Spleen (tissue), 11 donors: ENCODE measurements around the gene ST6GALNAC5. TPM values are rescaled to one million over a fixed set of nuclear protein-coding genes. Genes with fewer than 3 reads are reported as not detected.
"Not testable (repeated sequence)": the region's sequence is repeated elsewhere in the genome, so short reads cannot be mapped to it uniquely, and the experiment has no call there.

Experiments
- DNase-seq: peaks from one replicate; pipeline ENCODE4 v3.0.0-alpha.2; 2020
- H3K27ac ChIP-seq, 8 donors: fragments of 200-600 bp; sonication (generic) in 7 of 8; 1 replicate in 4 of 8; 2 replicates in 4 of 8; pipeline versions ENCODE4 v1.5.0 to v1.8.0; 2016 to 2021; ENCODE audit warnings: inconsistent platforms in 4 of 8, mild to moderate bottlenecking in 4 of 8, moderate library complexity in 1 of 8
- H3K27me3 ChIP-seq, 7 donors: fragments of 200-600 bp; sonication (generic) in 6 of 7; replicated peaks in 1 of 7; 1 replicate in 4 of 7; 2 replicates in 3 of 7; pipeline versions ENCODE4 v1.5.0 to v1.8.0; 2016 to 2021; ENCODE audit warnings: inconsistent platforms in 3 of 7, mild to moderate bottlenecking in 1 of 7
- H3K36me3 ChIP-seq, 6 donors: fragments of 200-600 bp; sonication (generic) in 5 of 6; 1 replicate in 4 of 6; 2 replicates in 2 of 6; pipeline versions ENCODE4 v1.5.0 to v1.8.0; 2016 to 2021; ENCODE audit warnings: inconsistent platforms in 2 of 6
- H3K4me1 ChIP-seq, 6 donors: fragments of 200-600 bp; sonication (generic) in 5 of 6; 1 replicate in 3 of 6; 2 replicates in 3 of 6; pipeline versions ENCODE4 v1.5.0 to v1.8.0; 2016 to 2021; ENCODE audit warnings: inconsistent platforms in 3 of 6
- H3K4me3 ChIP-seq, 8 donors: fragments of 200-600 bp; sonication (generic) in 7 of 8; 1 replicate in 4 of 8; 2 replicates in 4 of 8; pipeline versions ENCODE4 v1.5.0 to v1.8.0; 2016 to 2021; ENCODE audit warnings: inconsistent platforms in 4 of 8, mild to moderate bottlenecking in 4 of 8, moderate library complexity in 2 of 8
- H3K9me3 ChIP-seq, 8 donors: fragments of 200-600 bp; sonication (generic) in 7 of 8; 1 replicate in 4 of 8; 2 replicates in 4 of 8; pipeline versions ENCODE4 v1.5.0 to v1.8.0; 2016 to 2021; ENCODE audit warnings: inconsistent platforms in 4 of 8
- POLR2A ChIP-seq, 3 donors: fragments of 450-650 bp; IDR thresholded peaks; one replicate each; pipeline ENCODE4 v1.5.1; 2017; ENCODE audit warnings: antibody characterized with exemption in 3 of 3, mild to moderate bottlenecking in 1 of 3
- POLR2AphosphoS5 ChIP-seq, 3 donors: sonication (generic); formaldehyde crosslinking; IDR thresholded peaks; one replicate each; pipeline ENCODE4 v1.5.1; 2017; ENCODE audit warnings: antibody characterized with exemption in 3 of 3
- WGBS, 5 donors: extraction: QIAGEN DNeasy Blood & Tissue Kit in 3 of 5; methylation state at CpG; one replicate each; pipeline versions ENCODE4 v1.1.5 to v1.1.7; 2013 to 2018; 5-methylcytosine and 5-hydroxymethylcytosine counted together
- intact Hi-C: fragments of 100-400 bp; cut with DNase I; formaldehyde crosslinking; loops from one replicate; pipeline ENCODE4 v1.15.0; 2023; ENCODE audit warnings: low total_unique reads
- polyA plus RNA-seq, 3 donors: library from polyadenylated mRNA; stranded (reverse); fragments of 200-250 nt; gene quantifications; one replicate each; pipeline ENCODE4 v1.2.1, GENCODE V29; 2013
- total RNA-seq, 7 donors: library from RNA; depleted of rRNA in 3 of 7; stranded (reverse); fragments of >200 nt in 3 of 7; fragmentation: NEBNext Ultra II Directional in 4 of 7; extraction: Animal tissue kit (Norgen Biotek cat#: 25700) in 4 of 7; gene quantifications; one replicate each; pipeline versions ENCODE4 v1.1.0 to v1.2.1, GENCODE V29; 2016 to 2021
- TF ChIP-seq, protein P1 (sequence below), 11 experiments: fragments of 200-600 bp in 7 of 11; fragments of 450-650 bp in 4 of 11; sonication (generic) in 4 of 11; IDR thresholded peaks in 8 of 11; conservative IDR thresholded peaks in 3 of 11; 1 replicate in 7 of 11; 2 replicates in 4 of 11; pipeline versions ENCODE4 v1.4.0 to v1.8.0; 2016 to 2021; ENCODE audit warnings: antibody characterized with exemption in 11 of 11, inconsistent platforms in 4 of 11, mild to moderate bottlenecking in 1 of 11
- donor health status: healthy with polysubstance abuse.
- donor health status: DM: no; HTN: no; CAD: no; lungs with moderate emphysema.
- donor health status: DM: no; HTN: no; CAD: no.
- donor health status: Bipolar disorder and iron deficiency.
- donor health status: healthy.
- donor health status: DM: no; HTN: no; CAD: no.
- donor health status: DM: yes; HTN: yes; CAD: no.

The ST6GALNAC5 gene
- total and polyA plus RNA-seq, 10 donors: 0.15 to 2.3 (median 1.6) TPM

GRCh38 chr1:76876655-76877395 lies 9.5 kb downstream of the ST6GALNAC5 start:
- Histone ChIP-seq H3K4me3 (no peak overlapping the region), H3K27ac (no peak overlapping the region), H3K4me1 (no peaks in the 10 kb centered on the region), H3K9me3 (no peaks in the 10 kb centered on the region), H3K36me3 (no peaks in the 10 kb centered on the region), H3K27me3 (no peaks in the 10 kb centered on the region)
- TF ChIP-seq, protein P1, sequence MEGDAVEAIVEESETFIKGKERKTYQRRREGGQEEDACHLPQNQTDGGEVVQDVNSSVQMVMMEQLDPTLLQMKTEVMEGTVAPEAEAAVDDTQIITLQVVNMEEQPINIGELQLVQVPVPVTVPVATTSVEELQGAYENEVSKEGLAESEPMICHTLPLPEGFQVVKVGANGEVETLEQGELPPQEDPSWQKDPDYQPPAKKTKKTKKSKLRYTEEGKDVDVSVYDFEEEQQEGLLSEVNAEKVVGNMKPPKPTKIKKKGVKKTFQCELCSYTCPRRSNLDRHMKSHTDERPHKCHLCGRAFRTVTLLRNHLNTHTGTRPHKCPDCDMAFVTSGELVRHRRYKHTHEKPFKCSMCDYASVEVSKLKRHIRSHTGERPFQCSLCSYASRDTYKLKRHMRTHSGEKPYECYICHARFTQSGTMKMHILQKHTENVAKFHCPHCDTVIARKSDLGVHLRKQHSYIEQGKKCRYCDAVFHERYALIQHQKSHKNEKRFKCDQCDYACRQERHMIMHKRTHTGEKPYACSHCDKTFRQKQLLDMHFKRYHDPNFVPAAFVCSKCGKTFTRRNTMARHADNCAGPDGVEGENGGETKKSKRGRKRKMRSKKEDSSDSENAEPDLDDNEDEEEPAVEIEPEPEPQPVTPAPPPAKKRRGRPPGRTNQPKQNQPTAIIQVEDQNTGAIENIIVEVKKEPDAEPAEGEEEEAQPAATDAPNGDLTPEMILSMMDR (IDR thresholded peaks at IDR 0.05 in 8 of 11, conservative IDR thresholded peaks at IDR 0.05 in 3 of 11): no peak
- TF ChIP-seq POLR2AphosphoS5 (IDR thresholded peaks at IDR 0.05) (no peak), POLR2A (IDR thresholded peaks at IDR 0.05) (no peak)
- WGBS, 5 donors: 86 to 95% (median 93%) methylated on average over 7 to 8 of the region's 8 CpGs
- intact Hi-C loops: no loop called here
- DNase-seq: no peak

DNA sequence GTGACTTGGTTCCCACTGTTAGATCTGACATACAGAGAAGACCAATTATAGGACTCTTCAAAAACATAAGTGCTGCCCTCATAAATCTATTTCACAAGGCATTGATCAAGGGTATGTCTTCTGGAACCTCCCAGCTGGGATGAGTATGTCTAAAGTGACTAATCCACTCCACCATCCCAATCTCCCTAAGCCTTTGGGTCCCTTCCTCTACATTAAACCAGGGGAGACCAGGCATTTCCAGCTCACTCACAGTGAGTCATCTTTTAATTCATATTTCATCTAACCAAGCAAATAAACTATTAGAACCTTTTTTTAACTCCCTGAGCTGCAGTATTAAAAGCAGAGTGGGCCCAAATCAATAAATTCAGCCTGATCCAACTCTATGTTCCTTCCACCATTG lies 11.7 kb downstream of the ST6GALNAC5 start:
- H3K9me3 ChIP-seq, H3K4me1 ChIP-seq, H3K27me3 ChIP-seq, intact Hi-C loops, H3K27ac ChIP-seq, H3K4me3 ChIP-seq, H3K36me3 ChIP-seq, DNase-seq: not testable (repeated sequence)

DNA sequence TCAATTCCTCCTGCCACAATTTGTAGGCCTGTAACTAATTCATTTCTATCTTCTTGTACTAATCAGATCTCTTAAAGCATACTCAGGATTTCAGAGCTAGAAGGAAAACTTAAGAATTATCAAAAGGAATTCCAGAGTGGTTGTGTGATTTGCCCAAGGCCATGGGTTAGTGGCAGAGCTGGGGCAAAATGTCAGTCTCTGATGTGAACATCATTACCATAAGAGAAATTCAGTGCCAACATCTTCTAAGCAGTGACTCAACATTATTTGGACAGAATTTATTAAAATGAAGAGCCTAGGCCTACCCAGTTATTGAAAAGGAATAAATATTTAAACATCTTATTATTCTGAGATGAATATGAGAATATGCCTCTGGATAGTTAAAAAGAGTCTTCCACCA lies 14.5 kb downstream of the ST6GALNAC5 start:
- Histone ChIP-seq H3K9me3 (no peaks in the 10 kb centered on the region), H3K27ac (no peak overlapping the region), H3K27me3 (no peaks in the 10 kb centered on the region), H3K4me3 (no peak overlapping the region), H3K36me3 (no peaks in the 10 kb centered on the region), H3K4me1 (no peaks in the 10 kb centered on the region)
- intact Hi-C loops: no loop called here
- no peak for DNase-seq
- no peak for TF ChIP-seq POLR2AphosphoS5 (IDR thresholded peaks at IDR 0.05)
- TF ChIP-seq POLR2A (IDR thresholded peaks at IDR 0.05): no peak
- TF ChIP-seq, protein P1 (IDR thresholded peaks at IDR 0.05 in 8 of 11, conservative IDR thresholded peaks at IDR 0.05 in 3 of 11): no peak

DNA sequence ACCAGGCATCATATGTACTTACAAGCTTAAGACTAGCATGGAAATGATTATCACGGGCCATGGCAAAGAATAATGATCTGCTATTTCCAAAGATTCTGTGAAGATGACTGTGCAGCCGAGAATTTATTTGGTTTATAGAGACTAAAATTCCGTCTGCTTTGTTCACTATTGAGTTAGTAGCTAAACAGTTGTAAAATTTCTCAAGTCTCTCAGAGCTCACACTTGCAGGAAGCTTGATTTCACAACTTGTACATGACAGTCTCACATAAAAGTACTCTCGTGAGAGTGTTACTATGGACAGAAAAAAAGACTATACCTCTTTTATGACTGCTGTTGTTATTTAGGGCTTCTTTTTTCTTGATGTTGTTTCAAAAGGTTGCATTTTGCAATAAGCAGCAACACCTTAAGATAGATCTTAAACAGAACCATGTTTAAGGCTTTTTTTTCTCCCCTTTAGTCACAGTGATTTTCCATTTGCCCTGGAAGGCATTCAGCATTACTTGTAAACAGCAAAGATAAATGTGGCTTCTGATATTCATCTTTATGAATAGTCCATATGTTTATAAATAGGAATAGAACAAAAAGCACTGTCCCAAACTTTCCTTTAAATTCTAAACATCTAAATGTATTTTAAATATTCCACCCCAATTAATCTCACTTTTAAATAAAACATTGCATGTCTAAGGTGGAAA lies 24.8 kb downstream of the ST6GALNAC5 start:
- TF ChIP-seq, protein P1 (IDR thresholded peaks at IDR 0.05 in 8 of 11, conservative IDR thresholded peaks at IDR 0.05 in 3 of 11): no peak
- no peak for TF ChIP-seq POLR2A (IDR thresholded peaks at IDR 0.05)
- TF ChIP-seq POLR2AphosphoS5 (IDR thresholded peaks at IDR 0.05): no peak
- Histone ChIP-seq H3K27me3 (no peaks in the 10 kb centered on the region), H3K4me1 (no peaks in the 10 kb centered on the region), H3K27ac (no peak overlapping the region), H3K36me3 (no peaks in the 10 kb centered on the region), H3K4me3 (no peak overlapping the region), H3K9me3 (peaks cover 0 to 6% (median 0%) of the 10 kb centered on the region in 8 donors)
- no peak for DNase-seq
- intact Hi-C loops: no loop called here
- 60 to 84% (median 63%) methylated on average over 4 of the region's 4 CpGs for WGBS, 5 donors
